AG10803 (cell line): ENCODE measurements around the gene INPP5A.

Source experiments
- DNase-seq: peaks from one replicate; pipeline ENCODE4 v3.0.0; 2010; ENCODE audit warnings: low read depth
- H3K4me3 ChIP-seq: 2 replicates; pipeline ENCODE4 v1.5.1; 2011; ENCODE audit warnings: mild to moderate bottlenecking, low read length, control low read depth
- TF ChIP-seq, protein P1 (sequence below): conservative IDR thresholded peaks from 2 replicates; pipeline ENCODE4 v1.5.1; 2011; ENCODE audit warnings: mild to moderate bottlenecking, low read length, control low read depth, inconsistent platforms

The INPP5A gene

DNA sequence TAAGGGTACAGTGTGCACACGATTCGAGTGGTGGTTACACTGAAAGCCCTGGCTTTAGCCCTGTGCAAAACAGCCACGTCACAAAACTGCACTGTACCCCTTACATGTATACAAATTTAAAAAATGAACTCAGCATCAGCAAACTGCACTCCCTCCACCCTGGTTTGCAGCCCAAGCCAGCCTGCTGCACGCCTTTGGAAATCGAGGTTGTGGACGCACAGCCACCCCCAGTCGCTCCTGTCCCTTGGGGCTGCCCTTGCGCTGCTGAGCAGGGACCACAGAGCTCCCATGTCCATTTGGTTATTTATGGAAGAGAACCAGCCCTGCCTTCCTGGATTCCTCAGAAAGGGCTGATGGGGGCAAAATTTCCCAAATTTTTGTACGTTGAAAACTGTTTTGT, 98.8 kb downstream of the INPP5A start:
- TF ChIP-seq, protein P1, sequence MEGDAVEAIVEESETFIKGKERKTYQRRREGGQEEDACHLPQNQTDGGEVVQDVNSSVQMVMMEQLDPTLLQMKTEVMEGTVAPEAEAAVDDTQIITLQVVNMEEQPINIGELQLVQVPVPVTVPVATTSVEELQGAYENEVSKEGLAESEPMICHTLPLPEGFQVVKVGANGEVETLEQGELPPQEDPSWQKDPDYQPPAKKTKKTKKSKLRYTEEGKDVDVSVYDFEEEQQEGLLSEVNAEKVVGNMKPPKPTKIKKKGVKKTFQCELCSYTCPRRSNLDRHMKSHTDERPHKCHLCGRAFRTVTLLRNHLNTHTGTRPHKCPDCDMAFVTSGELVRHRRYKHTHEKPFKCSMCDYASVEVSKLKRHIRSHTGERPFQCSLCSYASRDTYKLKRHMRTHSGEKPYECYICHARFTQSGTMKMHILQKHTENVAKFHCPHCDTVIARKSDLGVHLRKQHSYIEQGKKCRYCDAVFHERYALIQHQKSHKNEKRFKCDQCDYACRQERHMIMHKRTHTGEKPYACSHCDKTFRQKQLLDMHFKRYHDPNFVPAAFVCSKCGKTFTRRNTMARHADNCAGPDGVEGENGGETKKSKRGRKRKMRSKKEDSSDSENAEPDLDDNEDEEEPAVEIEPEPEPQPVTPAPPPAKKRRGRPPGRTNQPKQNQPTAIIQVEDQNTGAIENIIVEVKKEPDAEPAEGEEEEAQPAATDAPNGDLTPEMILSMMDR = no peak
- no peak for DNase-seq
- H3K4me3 ChIP-seq = no peak overlapping the region

DNA sequence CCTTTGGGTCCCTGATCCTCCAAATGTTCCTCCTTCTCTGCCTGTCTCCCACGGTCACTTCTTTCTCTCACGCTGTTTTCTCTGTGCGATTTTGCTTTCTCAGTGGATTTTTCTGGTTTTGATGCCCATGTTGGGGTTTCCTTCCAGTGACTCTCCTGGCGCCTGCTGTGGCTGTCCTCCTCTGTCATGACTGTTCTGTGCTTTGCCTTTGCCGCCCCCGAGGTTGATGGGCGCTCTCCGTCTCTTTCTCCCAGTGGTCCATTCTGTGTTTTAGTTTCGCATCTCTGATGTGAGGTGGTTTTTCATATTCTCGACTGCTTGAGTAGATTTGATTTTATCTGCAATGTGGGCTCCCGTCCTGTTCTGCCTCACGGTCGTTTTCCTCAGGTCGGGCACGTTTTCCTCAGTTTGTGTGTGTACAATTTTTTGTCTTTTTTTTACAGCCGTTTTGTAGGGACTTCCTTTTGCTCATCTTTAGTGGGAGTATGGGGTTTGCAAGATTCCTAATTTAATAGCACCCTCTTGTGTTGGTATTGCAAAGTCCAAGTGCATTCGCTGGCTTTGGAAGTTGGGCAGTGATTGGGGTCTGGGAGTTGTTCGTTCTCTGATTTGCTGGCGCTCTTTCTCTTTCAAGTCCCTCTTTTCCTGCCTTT, 100.0 kb downstream of the INPP5A start:
- H3K4me3 ChIP-seq = peak overlapping the region; percentile 26
- TF ChIP-seq, protein P1 = peak; percentile 82
- peak; percentile 68 for DNase-seq

DNA sequence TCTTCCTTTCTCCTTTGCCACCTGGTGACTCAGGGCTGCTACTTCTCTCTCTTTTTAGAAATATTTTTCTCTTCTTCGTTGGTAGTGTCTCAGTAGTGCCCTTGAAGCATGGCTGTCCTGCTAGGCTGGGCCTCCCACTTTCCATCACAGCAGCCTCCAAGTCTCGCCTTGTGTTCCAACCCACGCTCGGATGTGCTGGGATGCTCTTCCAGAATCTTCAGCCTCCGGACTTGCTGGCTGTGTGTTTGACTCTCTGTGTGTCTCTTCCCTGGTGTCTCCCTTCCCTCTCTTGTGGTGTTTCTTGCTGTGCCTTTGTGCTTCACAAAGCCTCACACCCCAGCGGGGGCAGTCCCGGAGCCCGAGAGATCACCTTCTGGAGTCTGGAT, 100.5 kb downstream of the INPP5A start:
- no peak overlapping the region for H3K4me3 ChIP-seq
- DNase-seq = no peak
- TF ChIP-seq, protein P1 = no peak

DNA sequence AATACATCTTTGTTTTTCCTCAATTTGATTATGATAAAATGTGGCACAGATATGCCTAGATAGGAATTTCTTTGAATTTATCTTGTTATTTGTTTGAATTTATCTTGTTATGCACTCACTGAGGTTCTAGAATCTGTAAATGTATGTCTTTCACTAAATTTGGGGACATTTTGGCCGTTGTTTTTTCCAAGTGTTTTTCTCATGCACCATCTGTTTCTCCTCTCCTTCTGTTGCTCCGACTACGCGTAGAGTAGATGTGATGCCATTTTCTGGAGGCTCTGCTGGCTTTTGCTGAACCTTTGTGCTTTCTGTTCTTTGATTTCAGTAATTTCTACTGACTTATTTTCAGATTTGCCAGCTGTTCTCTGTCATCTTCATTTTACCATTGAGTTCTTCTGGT, 101.9 kb downstream of the INPP5A start:
- H3K4me3 ChIP-seq = no peak overlapping the region
- TF ChIP-seq, protein P1 = no peak
- DNase-seq = no peak

DNA sequence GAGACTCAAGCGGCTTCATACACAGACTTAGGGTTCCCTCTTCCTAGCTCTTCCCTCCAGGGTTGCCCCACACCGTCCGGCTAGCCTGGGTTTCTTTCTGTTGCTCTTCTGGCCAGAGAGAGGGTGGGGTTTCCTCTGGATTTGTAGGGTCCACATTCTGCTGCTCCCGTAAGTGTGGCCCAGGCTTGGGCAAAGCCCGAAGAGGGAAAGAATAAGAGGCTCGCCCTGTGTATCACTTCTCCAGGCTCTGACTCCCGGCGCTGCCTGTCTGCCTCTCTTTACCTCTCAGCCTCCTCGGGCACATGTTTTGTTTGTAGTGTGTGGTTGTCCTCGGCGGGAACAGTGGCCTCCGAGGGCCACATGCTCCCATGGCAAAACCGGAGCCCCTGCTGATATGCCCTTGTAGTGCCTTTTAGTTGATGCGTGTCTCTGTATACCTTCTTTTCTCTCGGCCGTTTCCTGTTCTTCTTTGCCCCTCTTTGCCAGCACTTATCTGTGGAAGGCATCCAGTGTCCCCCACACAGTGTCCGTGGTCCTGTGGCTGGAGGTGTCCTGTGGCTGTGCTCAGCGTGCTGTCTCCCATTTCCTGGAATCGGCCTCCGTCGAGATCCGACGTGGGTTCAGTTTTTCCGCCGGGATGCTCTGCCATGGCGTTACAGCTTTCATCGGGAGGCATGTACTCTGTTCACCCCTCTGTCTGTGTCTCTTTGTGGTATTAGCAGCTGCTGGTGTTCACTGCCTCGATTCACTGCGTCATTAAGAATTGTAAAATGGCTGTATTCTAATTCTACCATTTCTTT, 102.9 kb downstream of the INPP5A start:
- TF ChIP-seq, protein P1 = no peak
- H3K4me3 ChIP-seq = no peak overlapping the region
- no peak for DNase-seq

DNA sequence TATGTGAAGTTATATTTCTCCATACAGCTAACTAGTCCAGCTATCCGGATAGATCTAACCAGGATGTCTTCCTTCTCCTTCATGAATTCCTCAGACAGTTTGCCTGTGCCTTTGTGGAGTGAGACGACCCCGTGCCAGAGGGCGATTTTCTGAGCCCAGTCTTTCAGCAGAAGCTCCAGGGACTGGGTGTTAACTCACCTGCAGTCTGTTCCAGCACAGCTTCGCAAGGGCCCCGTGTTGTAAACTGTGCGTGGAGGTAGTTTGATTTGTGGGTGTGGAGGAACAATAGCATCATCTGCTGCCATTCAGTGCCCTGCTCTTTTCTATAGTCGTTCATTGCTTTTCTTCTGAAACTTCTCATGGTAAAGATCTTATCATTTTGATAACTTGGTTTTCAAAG, 103.8 kb downstream of the INPP5A start:
- no peak for DNase-seq
- TF ChIP-seq, protein P1 = no peak

DNA sequence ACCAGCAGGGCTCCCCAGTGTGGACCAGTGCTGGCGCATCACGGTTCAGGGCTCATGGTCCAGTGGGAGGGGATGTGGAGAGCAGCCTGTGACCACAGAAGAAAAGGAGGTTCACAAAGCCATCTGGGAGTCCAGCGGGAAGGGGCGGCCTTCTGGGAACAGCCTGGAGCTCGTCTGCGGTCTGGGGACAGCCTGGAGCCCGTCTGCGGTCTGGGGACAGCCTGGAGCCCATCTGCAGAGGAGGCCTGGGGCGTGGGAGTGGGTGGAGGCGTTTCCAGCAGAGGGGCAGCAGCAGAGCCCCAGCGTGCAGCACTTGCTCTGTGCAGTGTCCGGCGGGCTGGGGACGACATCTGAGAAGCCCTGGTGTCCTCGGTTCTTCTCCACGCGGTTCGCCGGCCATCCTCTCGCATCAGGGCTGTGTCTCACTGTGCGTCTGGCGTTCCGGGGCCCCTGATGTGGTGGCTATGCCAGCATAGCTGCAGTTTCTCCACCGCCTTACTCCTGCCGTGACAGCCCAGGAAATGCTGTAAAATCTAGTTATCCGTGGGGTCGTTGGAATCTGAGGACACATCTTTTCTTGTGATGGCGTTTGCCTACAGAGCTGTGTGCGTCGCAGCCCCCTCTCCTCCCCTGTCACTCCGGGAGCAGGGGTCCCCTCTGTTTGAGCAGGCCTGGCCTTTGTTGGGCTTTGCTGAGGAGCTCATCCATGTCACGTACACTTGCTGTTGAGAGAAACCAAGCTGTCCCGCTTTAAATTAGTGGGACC, 104.6 kb downstream of the INPP5A start:
- no peak overlapping the region for H3K4me3 ChIP-seq
- DNase-seq = no peak
- TF ChIP-seq, protein P1 = no peak

More for the DNA sequence above, 103.8 kb downstream of the INPP5A start:
- no peak overlapping the region for H3K4me3 ChIP-seq
